ENCODE data around the gene LRRC59. TPM values are rescaled to one million over a fixed set of nuclear protein-coding genes. Genes with fewer than 3 reads are reported as not detected.
"Not testable (repeated sequence)": the region's sequence is repeated elsewhere in the genome, so short reads cannot be mapped to it uniquely, and the experiment has no call there.

The LRRC59 gene
- total RNA-seq, 1 experiment from 2014 or later = 108 TPM

DNA sequence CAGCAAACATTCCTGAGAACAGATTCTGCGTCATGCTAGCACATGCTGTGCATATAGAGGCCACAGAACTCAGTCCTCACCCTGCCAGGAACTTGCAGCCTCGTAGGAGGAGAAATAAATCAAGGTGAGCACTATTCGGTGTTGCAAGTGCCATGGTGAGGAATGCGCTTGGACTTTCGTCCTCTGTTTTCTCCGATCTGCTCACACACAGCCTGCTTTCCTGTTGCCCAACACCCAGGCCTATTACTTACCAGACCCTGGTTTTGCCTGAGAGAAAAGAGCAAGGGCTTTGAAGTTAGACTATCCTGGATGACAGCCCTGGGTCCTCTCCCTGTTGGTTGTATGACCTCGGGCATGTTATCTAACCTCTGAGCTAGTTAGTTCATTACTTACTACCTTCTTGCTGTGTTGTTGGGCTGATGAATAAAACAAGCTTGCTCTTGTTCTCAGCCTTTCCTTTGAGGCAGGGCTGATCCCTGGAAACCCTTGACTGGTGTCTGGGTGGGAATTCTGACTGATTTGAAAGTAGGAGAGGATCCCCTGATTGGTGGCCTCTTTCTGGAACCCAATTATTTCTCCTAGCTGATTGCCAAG, 31.6 kb upstream of the LRRC59 start:
- no peak for ATAC-seq
- POLR2A ChIA-PET = no interaction called here
- CTCF ChIA-PET = interaction anchor here (1.0 kb wide), 1 partner anchor 31 kb away, joined by 5 read pairs; the partner anchor contains the start of gene LRRC59
- peak; percentile 86 for TF ChIP-seq GABPB1 (CRISPR knock-in tag; IDR thresholded peaks at IDR 0.05)
- no peak for TF ChIP-seq ATF2 (CRISPR knock-in tag; IDR thresholded peaks at IDR 0.05; ENCODE audit: borderline replicate concordance, low read depth)
- no peak for DNase-seq (ENCODE audit: low spot score)
- Mint-ChIP-seq H3K27me3 (ENCODE audit: low read depth) (peaks cover 17% of the 10 kb centered on the region), H3K4me1 (peaks cover 24% of the 10 kb centered on the region), H3K27ac (no peak overlapping the region), H3K4me3 (no peak overlapping the region), H3K36me3 (no peaks in the 10 kb centered on the region), H3K9me3 (no peaks in the 10 kb centered on the region)

DNA sequence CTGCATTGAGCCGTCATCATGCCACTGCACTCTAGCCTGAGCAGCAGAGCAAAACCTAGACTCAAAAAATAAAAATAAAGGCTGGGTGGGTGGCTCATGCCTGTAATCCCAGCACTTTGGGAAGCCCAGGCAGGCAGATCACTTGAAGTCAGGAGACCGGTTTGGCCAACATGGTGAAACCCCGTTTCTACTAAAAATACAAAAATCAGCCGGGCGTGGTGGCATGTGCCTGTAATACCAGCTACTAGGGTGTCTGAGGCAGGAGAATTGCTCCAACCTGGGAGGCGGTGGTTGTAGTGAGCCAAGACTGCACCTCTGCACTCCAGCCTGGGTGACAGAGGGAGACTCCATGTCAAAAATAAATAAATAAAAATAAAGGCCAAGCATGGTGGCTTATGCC, 30.8 kb upstream of the LRRC59 start:
- ATAC-seq; DNase-seq (ENCODE audit: low spot score); H3K36me3 Mint-ChIP-seq: not testable (repeated sequence)

DNA sequence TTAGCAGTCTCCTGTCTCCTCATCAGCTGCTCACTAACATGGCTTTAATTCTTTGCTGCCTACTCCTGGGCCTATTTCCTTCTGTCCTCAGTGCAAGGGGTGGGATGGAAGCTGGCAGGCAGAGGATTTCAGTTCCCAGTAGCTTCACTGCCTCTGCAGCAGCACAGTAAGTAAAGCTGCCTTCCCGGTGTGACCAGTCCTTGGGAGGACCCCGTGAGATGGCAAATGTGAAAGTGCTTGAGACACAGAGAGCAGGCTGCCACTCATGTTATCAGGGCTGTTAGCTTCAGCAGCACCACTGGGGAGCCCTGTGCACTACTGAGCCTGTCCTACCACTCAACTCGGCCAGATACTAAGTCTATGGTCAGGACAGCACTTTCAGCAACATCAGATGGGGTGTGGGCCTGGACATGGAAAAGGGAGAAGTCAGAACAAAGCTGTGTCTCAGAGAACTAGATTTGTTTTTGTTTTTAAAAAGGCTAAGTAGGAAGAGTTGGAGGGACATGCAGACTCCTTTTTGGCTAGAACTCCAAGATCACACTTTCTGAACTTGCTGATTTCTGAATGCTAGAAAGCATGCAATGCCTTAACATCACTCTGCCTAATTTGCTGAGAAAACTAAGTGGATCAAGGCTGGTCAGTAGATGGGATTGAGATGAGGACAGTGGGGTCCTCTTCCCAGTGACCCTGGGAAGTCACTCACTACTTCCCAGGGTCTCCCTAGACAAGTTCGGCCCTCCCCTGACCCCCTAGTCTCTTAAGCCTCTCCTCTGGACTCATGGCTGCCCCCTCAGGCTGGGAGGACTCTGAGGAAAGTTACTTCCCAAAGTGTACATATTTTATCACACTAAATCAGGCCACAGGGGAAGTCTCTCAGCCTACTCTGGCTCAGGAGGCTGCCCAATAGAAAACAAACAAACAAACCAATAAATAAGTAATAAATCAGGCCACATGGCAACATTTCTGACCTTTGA, 29.8 kb upstream of the LRRC59 start:
- TF ChIP-seq AFF4 (CRISPR knock-in tag; IDR thresholded peaks at IDR 0.05; ENCODE audit: borderline replicate concordance) = no peak
- ChIA-PET POLR2A (interaction anchor here (1.1 to 1.5 kb wide), 2 partner anchors 13 to 30 kb away, joined by 3 to 6 read pairs; partner anchors contain the start of gene LRRC59), CTCF (interaction anchor here (0.6 to 3.6 kb wide), 6 partner anchors 8 to 156 kb away, joined by 3 to 49 read pairs (median 4); partner anchors contain the start of gene LRRC59)
- Mint-ChIP-seq H3K9me3 (no peaks in the 10 kb centered on the region), H3K4me3 (peak overlapping the region; percentile 75), H3K36me3 (no peaks in the 10 kb centered on the region), H3K4me1 (peaks cover 22% of the 10 kb centered on the region), H3K27ac (peak overlapping the region; percentile 25; the same call in 1 of the 2 replicates), H3K27me3 (ENCODE audit: low read depth) (peaks cover 24% of the 10 kb centered on the region)
- DNase-seq (ENCODE audit: low spot score) (peak; percentile 54), ATAC-seq (peak; percentile 37)

More for the DNA sequence above, 30.8 kb upstream of the LRRC59 start:
- POLR2A ChIA-PET, H3K4me3 Mint-ChIP-seq, H3K27ac Mint-ChIP-seq, H3K9me3 Mint-ChIP-seq: not testable (repeated sequence)
- CTCF ChIA-PET = interaction anchor here (3.6 kb wide), 1 partner anchor 31 kb away, joined by 49 read pairs; the partner anchor contains the start of gene LRRC59
- peaks cover 24% of the 10 kb centered on the region for H3K4me1 Mint-ChIP-seq
- peaks cover 21% of the 10 kb centered on the region for H3K27me3 Mint-ChIP-seq (ENCODE audit: low read depth)

GRCh38 chr17:50426472-50426782, 29.1 kb upstream of the LRRC59 start:
- H3K4me1 Mint-ChIP-seq = peaks cover 22% of the 10 kb centered on the region
- H3K4me3 Mint-ChIP-seq = peak overlapping the region; percentile 75
- ChIA-PET POLR2A (interaction anchor here (1.1 to 1.5 kb wide), 2 partner anchors 14 to 29 kb away, joined by 3 to 6 read pairs; partner anchors contain the start of gene LRRC59), CTCF (interaction anchor here (0.6 to 3.6 kb wide), 6 partner anchors 9 to 157 kb away, joined by 3 to 49 read pairs (median 4); partner anchors contain the start of gene LRRC59)
- peaks cover 24% of the 10 kb centered on the region for H3K27me3 Mint-ChIP-seq (ENCODE audit: low read depth)
- H3K27ac Mint-ChIP-seq = no peak overlapping the region
- H3K36me3 Mint-ChIP-seq = no peaks in the 10 kb centered on the region
- TF ChIP-seq ATF6 (CRISPR knock-in tag; IDR thresholded peaks at IDR 0.05) (no peak), KAT7 (CRISPR knock-in tag; IDR thresholded peaks at IDR 0.05; ENCODE audit: borderline replicate concordance) (0 out of 2 replicates have a peak, but pooled peaks have one; percentile 6), PRDM15 (CRISPR knock-in tag; IDR thresholded peaks at IDR 0.05) (peak; percentile 83), TEAD1 (CRISPR knock-in tag; IDR thresholded peaks at IDR 0.05) (no peak)
- peak; percentile 54 for ATAC-seq
- H3K9me3 Mint-ChIP-seq = no peaks in the 10 kb centered on the region
- no peak for DNase-seq (ENCODE audit: low spot score)
